Neural progenitor cell (in vitro differentiated cells): ENCODE results near the gene DCP1A. TPM values are rescaled to one million over a fixed set of nuclear protein-coding genes. Genes with fewer than 3 reads are reported as not detected.
"Not testable (repeated sequence)": the region's sequence is repeated elsewhere in the genome, so short reads cannot be mapped to it uniquely, and the experiment has no call there.

Experiments used
- DNase-seq: peaks from one replicate; pipeline ENCODE4 v3.0.0-alpha.2; 2016; ENCODE audit warnings: low spot score
- H2AFZ ChIP-seq: fragments of 200-600 bp; sonication (generic); replicated peaks from 2 replicates; pipeline ENCODE4 v1.6.1; 2016; ENCODE audit warnings: antibody characterized with exemption
- H3F3A ChIP-seq: fragments of 200-600 bp; sonication (generic); 2 replicates; pipeline ENCODE4 v1.6.1; 2016; ENCODE audit warnings: antibody characterized with exemption, low read depth
- H3K27ac ChIP-seq: fragments of 200-600 bp; sonication (generic); 2 replicates; pipeline ENCODE4 v1.5.1; 2016; ENCODE audit warnings: mild to moderate bottlenecking
- H3K27me3 ChIP-seq: fragments of 200-600 bp; sonication (generic); 2 replicates; pipeline ENCODE4 v1.6.1; 2016; ENCODE audit warnings: mild to moderate bottlenecking, moderate library complexity
- H3K36me3 ChIP-seq: fragments of 200-600 bp; sonication (generic); 2 replicates; pipeline ENCODE4 v1.5.1; 2016
- H3K4me1 ChIP-seq: fragments of 200-600 bp; sonication (generic); 2 replicates; pipeline ENCODE4 v1.6.1; 2016; ENCODE audit warnings: mixed run types
- H3K4me2 ChIP-seq: fragments of 200-600 bp; sonication (generic); 2 replicates; pipeline ENCODE4 v1.6.1; 2016
- H3K4me3 ChIP-seq: fragments of 200-600 bp; sonication (generic); 2 replicates; pipeline ENCODE4 v1.5.1; 2016
- H3K79me2 ChIP-seq: fragments of 200-600 bp; sonication (generic); 2 replicates; pipeline ENCODE4 v1.6.1; 2016; ENCODE audit warnings: low read depth
- H3K9ac ChIP-seq: fragments of 200-600 bp; sonication (generic); 2 replicates; pipeline ENCODE4 v1.6.1; 2016
- H3K9me3 ChIP-seq: fragments of 200-600 bp; sonication (generic); 2 replicates; pipeline ENCODE4 v1.5.1; 2016; ENCODE audit warnings: low read depth
- H4K20me1 ChIP-seq: fragments of 200-600 bp; sonication (generic); 2 replicates; pipeline ENCODE4 v1.6.1; 2016; ENCODE audit warnings: low read depth
- H3K27ac Mint-ChIP-seq: 3 replicates; pipeline ENCODE4 v1.8.0; 2021; ENCODE audit warnings: mixed read lengths
- H3K27me3 Mint-ChIP-seq: 2 replicates; pipeline ENCODE4 v1.8.0; 2022; ENCODE audit warnings: low read depth, mild to moderate bottlenecking, inconsistent platforms, moderate library complexity, mixed read lengths; ENCODE audit not compliant: insufficient read depth
- H3K36me3 Mint-ChIP-seq: 3 replicates; pipeline ENCODE4 v1.8.0; 2021; ENCODE audit warnings: mixed read lengths
- H3K4me1 Mint-ChIP-seq: 3 replicates; pipeline ENCODE4 v1.8.0; 2021; ENCODE audit warnings: mixed read lengths
- H3K4me3 Mint-ChIP-seq: 3 replicates; pipeline ENCODE4 v1.8.0; 2021; ENCODE audit warnings: mild to moderate bottlenecking, moderate library complexity, mixed read lengths
- H3K9me3 Mint-ChIP-seq: 3 replicates; pipeline ENCODE4 v1.8.0; 2020; ENCODE audit warnings: mixed read lengths
- CTCF ChIP-seq: fragments of 200-600 bp; sonication (generic); IDR thresholded peaks from 2 replicates; pipeline ENCODE4 v1.5.1; 2017; ENCODE audit warnings: antibody characterized with exemption, mild to moderate bottlenecking
- EZH2 ChIP-seq: fragments of 200-600 bp; sonication (generic); IDR thresholded peaks from 2 replicates; pipeline ENCODE4 v1.6.1; 2017; ENCODE audit warnings: antibody characterized with exemption, mild to moderate bottlenecking, moderate library complexity
- EZH2phosphoT487 ChIP-seq: fragments of 200-600 bp; sonication (generic); IDR thresholded peaks from 2 replicates; pipeline ENCODE4 v1.6.1; 2017; ENCODE audit warnings: antibody characterized with exemption
- total RNA-seq: library from RNA; depleted of rRNA; stranded (reverse); fragments of >200 nt; gene quantifications from 2 replicates; pipeline ENCODE4 v1.2.3, GENCODE V29; 2015; ENCODE audit warnings: low replicate concordance

DCP1A gene
- total RNA-seq, 1 donor from 2014 or later, result 24.1 TPM

- H3K4me3 ChIP-seq, result no peak overlapping the region
- TF ChIP-seq EZH2phosphoT487 (no peak), EZH2 (no peak), CTCF (no peak)
- H3K4me2 ChIP-seq, result no peak overlapping the region
- H3K27me3 ChIP-seq, result no peaks in the 10 kb centered on the region
- H3K4me3 Mint-ChIP-seq, result no peak overlapping the region
- no peak overlapping the region for H3K27ac ChIP-seq
- H3K79me2 ChIP-seq, result peaks cover 59% of the 10 kb centered on the region
- H3K36me3 ChIP-seq, result no peaks in the 10 kb centered on the region
- no peaks in the 10 kb centered on the region for H3K9me3 Mint-ChIP-seq
- peaks cover 15% of the 10 kb centered on the region for H4K20me1 ChIP-seq
- H3K4me1 ChIP-seq, result no peaks in the 10 kb centered on the region
- H3K36me3 Mint-ChIP-seq, result peaks cover 33% of the 10 kb centered on the region
- no peak overlapping the region for H2AFZ ChIP-seq
- H3K9ac ChIP-seq, result no peak overlapping the region
- no peaks in the 10 kb centered on the region for H3F3A ChIP-seq
- no peaks in the 10 kb centered on the region for H3K4me1 Mint-ChIP-seq
- DNase-seq, result no peak
- no peaks in the 10 kb centered on the region for H3K9me3 ChIP-seq
- no peak overlapping the region for H3K27ac Mint-ChIP-seq
- peaks cover 2% of the 10 kb centered on the region for H3K27me3 Mint-ChIP-seq
Observed at GRCh38 chr3:53331871-53332270, 15.5 kb downstream of the DCP1A start.

- no peak overlapping the region for H3K9ac ChIP-seq
- TF ChIP-seq CTCF (no peak), EZH2 (no peak), EZH2phosphoT487 (no peak)
- no peak overlapping the region for H3K27ac ChIP-seq
- no peaks in the 10 kb centered on the region for H3K9me3 ChIP-seq
- no peaks in the 10 kb centered on the region for H3K4me1 Mint-ChIP-seq
- H3K79me2 ChIP-seq, result peaks cover 68% of the 10 kb centered on the region
- no peaks in the 10 kb centered on the region for H3F3A ChIP-seq
- H3K36me3 ChIP-seq, result no peaks in the 10 kb centered on the region
- H3K9me3 Mint-ChIP-seq, result no peaks in the 10 kb centered on the region
- no peak overlapping the region for H3K4me3 ChIP-seq
- peaks cover 37% of the 10 kb centered on the region for H3K36me3 Mint-ChIP-seq
- H3K4me3 Mint-ChIP-seq, result no peak overlapping the region
- no peak overlapping the region for H2AFZ ChIP-seq
- peaks cover 15% of the 10 kb centered on the region for H4K20me1 ChIP-seq
- no peak overlapping the region for H3K27ac Mint-ChIP-seq
- no peak overlapping the region for H3K4me2 ChIP-seq
- no peak for DNase-seq
- H3K27me3 Mint-ChIP-seq, result peaks cover 2% of the 10 kb centered on the region
- no peaks in the 10 kb centered on the region for H3K27me3 ChIP-seq
- H3K4me1 ChIP-seq, result no peaks in the 10 kb centered on the region
Observed at GRCh38 chr3:53329897-53330296, 17.4 kb downstream of the DCP1A start.

DNA sequence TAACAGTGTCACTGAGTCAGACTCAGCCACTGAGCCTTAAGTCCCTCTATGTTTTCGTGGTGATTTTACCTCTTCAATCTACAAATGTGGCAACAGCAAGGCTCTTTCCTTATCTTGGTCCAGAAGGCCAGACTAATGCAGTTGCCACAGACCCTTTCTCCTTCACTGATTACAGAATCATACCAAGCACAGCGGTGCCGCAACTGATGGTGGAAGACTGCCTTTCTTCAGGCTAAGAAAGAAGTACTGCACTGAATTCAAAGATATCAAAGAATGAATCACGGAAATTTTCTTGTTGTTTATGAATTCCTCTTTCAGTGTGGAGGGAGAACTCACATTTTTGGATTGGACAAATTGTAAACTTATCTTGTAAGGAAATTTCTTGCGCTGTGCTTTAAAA, 18.6 kb downstream of the DCP1A start:
- H3K79me2 ChIP-seq, result peaks cover 79% of the 10 kb centered on the region
- H3K4me1 Mint-ChIP-seq, result no peaks in the 10 kb centered on the region
- peaks cover 1% of the 10 kb centered on the region for H3K27me3 Mint-ChIP-seq
- H3K27ac Mint-ChIP-seq, result no peak overlapping the region
- H3K4me1 ChIP-seq, result no peaks in the 10 kb centered on the region
- H3K9ac ChIP-seq, result no peak overlapping the region
- no peaks in the 10 kb centered on the region for H3F3A ChIP-seq
- H3K9me3 ChIP-seq, result no peaks in the 10 kb centered on the region
- peaks cover 21% of the 10 kb centered on the region for H4K20me1 ChIP-seq
- TF ChIP-seq CTCF, result no peak
- no peak for TF ChIP-seq EZH2phosphoT487
- TF ChIP-seq EZH2, result no peak
- no peak overlapping the region for H3K4me3 Mint-ChIP-seq
- no peaks in the 10 kb centered on the region for H3K27me3 ChIP-seq
- H3K4me2 ChIP-seq, result no peak overlapping the region
- H2AFZ ChIP-seq, result no peak overlapping the region
- H3K36me3 ChIP-seq, result no peaks in the 10 kb centered on the region
- DNase-seq, result no peak
- no peaks in the 10 kb centered on the region for H3K9me3 Mint-ChIP-seq
- H3K4me3 ChIP-seq, result no peak overlapping the region
- H3K27ac ChIP-seq, result no peak overlapping the region
- H3K36me3 Mint-ChIP-seq, result peaks cover 33% of the 10 kb centered on the region

- not testable (repeated sequence) for H3K9me3 Mint-ChIP-seq, H3K27ac Mint-ChIP-seq, H3K4me3 ChIP-seq, H3K36me3 ChIP-seq, H3K27ac ChIP-seq, H3K4me3 Mint-ChIP-seq, H3K9me3 ChIP-seq, H3K27me3 ChIP-seq, H3K27me3 Mint-ChIP-seq, H3K4me1 ChIP-seq, H3K4me2 ChIP-seq, H3F3A ChIP-seq, H3K9ac ChIP-seq, H3K4me1 Mint-ChIP-seq, DNase-seq, H2AFZ ChIP-seq
- Histone ChIP-seq H4K20me1 (peaks cover 22% of the 10 kb centered on the region), H3K79me2 (peaks cover 74% of the 10 kb centered on the region)
- peaks cover 36% of the 10 kb centered on the region for H3K36me3 Mint-ChIP-seq
Observed at GRCh38 chr3:53327986-53328385, 19.4 kb downstream of the DCP1A start.
